Ovary (tissue), 3 donors: ENCODE results near the gene TEX19.

Experiments used
- EP300 ChIP-seq: sonication (generic); formaldehyde crosslinking; IDR thresholded peaks from one replicate; pipeline ENCODE4 v1.6.1; 2017; ENCODE audit warnings: antibody characterized with exemption
- POLR2A ChIP-seq: fragments of 450-650 bp; IDR thresholded peaks from one replicate; pipeline ENCODE4 v1.6.1; 2017; ENCODE audit warnings: antibody characterized with exemption, mild to moderate bottlenecking, moderate library complexity
- TF ChIP-seq, protein P1 (sequence below), 3 donors: fragments of 450-650 bp in 2 of 3; fragments of 200-600 bp in 1 of 3; IDR thresholded peaks; one replicate each; pipeline versions ENCODE4 v1.5.1 to v1.8.0; 2016 to 2022; ENCODE audit warnings: antibody characterized with exemption in 3 of 3, mild to moderate bottlenecking in 1 of 3
- donor health status: DM: no; HTN: no; CAD: no.

GRCh38 chr17:82309656-82310570 is 49.1 kb upstream of the TEX19 start:
- TF ChIP-seq, protein P1, sequence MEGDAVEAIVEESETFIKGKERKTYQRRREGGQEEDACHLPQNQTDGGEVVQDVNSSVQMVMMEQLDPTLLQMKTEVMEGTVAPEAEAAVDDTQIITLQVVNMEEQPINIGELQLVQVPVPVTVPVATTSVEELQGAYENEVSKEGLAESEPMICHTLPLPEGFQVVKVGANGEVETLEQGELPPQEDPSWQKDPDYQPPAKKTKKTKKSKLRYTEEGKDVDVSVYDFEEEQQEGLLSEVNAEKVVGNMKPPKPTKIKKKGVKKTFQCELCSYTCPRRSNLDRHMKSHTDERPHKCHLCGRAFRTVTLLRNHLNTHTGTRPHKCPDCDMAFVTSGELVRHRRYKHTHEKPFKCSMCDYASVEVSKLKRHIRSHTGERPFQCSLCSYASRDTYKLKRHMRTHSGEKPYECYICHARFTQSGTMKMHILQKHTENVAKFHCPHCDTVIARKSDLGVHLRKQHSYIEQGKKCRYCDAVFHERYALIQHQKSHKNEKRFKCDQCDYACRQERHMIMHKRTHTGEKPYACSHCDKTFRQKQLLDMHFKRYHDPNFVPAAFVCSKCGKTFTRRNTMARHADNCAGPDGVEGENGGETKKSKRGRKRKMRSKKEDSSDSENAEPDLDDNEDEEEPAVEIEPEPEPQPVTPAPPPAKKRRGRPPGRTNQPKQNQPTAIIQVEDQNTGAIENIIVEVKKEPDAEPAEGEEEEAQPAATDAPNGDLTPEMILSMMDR (IDR thresholded peaks at IDR 0.05) = no peak
- no peak for TF ChIP-seq EP300
- TF ChIP-seq POLR2A = no peak
